ENCODE results near the gene TBC1D24.

Gene TBC1D24

GRCh38 chr16:2468725-2469398, 6.1 kb upstream of the TBC1D24 start:
- DNase-seq (ENCODE audit: low read depth), result no peak
- TF ChIP-seq CTCF (IDR thresholded peaks at IDR 0.05; ENCODE audit: insufficient read depth, low read depth, low read length, missing control alignments), result no peak
- H3K4me3 ChIP-seq (ENCODE audit: low read length), result peak overlapping the region; percentile 47

- no peak for TF ChIP-seq CTCF (IDR thresholded peaks at IDR 0.05; ENCODE audit: insufficient read depth, low read depth, low read length, missing control alignments)
- DNase-seq (ENCODE audit: low read depth), result no peak
- H3K4me3 ChIP-seq (ENCODE audit: low read length), result no peak overlapping the region
Measured at GRCh38 chr16:2469399-2470233, 5.3 kb upstream of the TBC1D24 start.

- TF ChIP-seq CTCF (IDR thresholded peaks at IDR 0.05; ENCODE audit: insufficient read depth, low read depth, low read length, missing control alignments), result no peak
- no peak for DNase-seq (ENCODE audit: low read depth)
- no peak overlapping the region for H3K4me3 ChIP-seq (ENCODE audit: low read length)
Measured at GRCh38 chr16:2470234-2470601, 4.7 kb upstream of the TBC1D24 start.

GRCh38 chr16:2470603-2471015, 4.3 kb upstream of the TBC1D24 start:
- no peak for TF ChIP-seq CTCF (IDR thresholded peaks at IDR 0.05; ENCODE audit: insufficient read depth, low read depth, low read length, missing control alignments)
- H3K4me3 ChIP-seq (ENCODE audit: low read length), result no peak overlapping the region
- peak; percentile 56 for DNase-seq (ENCODE audit: low read depth)

- TF ChIP-seq CTCF (IDR thresholded peaks at IDR 0.05; ENCODE audit: insufficient read depth, low read depth, low read length, missing control alignments), result no peak
- peak; percentile 24 for DNase-seq (ENCODE audit: low read depth)
- H3K4me3 ChIP-seq (ENCODE audit: low read length), result no peak within 1 kb of the TSS
Measured at GRCh38 chr16:2471016-2471652, 3.8 kb upstream of the TBC1D24 start, which contains the start of gene NTN3. TSS of gene NTN3 (plus strand) at chr16:2471297. CDS start at chr16:2471702, 405 bp downstream.

- no peak for DNase-seq (ENCODE audit: low read depth)
- no peak overlapping the region for H3K4me3 ChIP-seq (ENCODE audit: low read length)
- no peak for TF ChIP-seq CTCF (IDR thresholded peaks at IDR 0.05; ENCODE audit: insufficient read depth, low read depth, low read length, missing control alignments)
Measured at GRCh38 chr16:2471653-2472487, 3.1 kb upstream of the TBC1D24 start.
